Osteocyte (in vitro differentiated cells): ENCODE measurements around the gene UBE2H. TPM values are rescaled to one million over a fixed set of nuclear protein-coding genes. Genes with fewer than 3 reads are reported as not detected.
A peak's percentile ranks its signal among the peaks of the same experiment; 100 is the strongest.

Experiments used
- DNase-seq: peaks from one replicate; pipeline ENCODE4 v3.0.0; 2021; ENCODE audit warnings: mixed read lengths; ENCODE audit not compliant: unreplicated experiment; ENCODE audit errors: extremely low spot score
- H3K27ac Mint-ChIP-seq: one replicate; pipeline ENCODE4 v1.8.0; 2021; ENCODE audit warnings: mild to moderate bottlenecking, mixed read lengths; ENCODE audit not compliant: unreplicated experiment
- H3K27me3 Mint-ChIP-seq: one replicate; pipeline ENCODE4 v1.8.0; 2021; ENCODE audit warnings: mixed read lengths; ENCODE audit not compliant: unreplicated experiment
- H3K36me3 Mint-ChIP-seq: one replicate; pipeline ENCODE4 v1.8.0; 2021; ENCODE audit warnings: mixed read lengths; ENCODE audit not compliant: unreplicated experiment
- H3K4me1 Mint-ChIP-seq: one replicate; pipeline ENCODE4 v1.8.0; 2021; ENCODE audit warnings: mixed read lengths; ENCODE audit not compliant: unreplicated experiment
- H3K4me3 Mint-ChIP-seq: one replicate; pipeline ENCODE4 v1.8.0; 2021; ENCODE audit warnings: mild to moderate bottlenecking, moderate library complexity, mixed read lengths; ENCODE audit not compliant: unreplicated experiment
- H3K9me3 Mint-ChIP-seq: one replicate; pipeline ENCODE4 v1.8.0; 2021; ENCODE audit warnings: mixed read lengths; ENCODE audit not compliant: unreplicated experiment
- total RNA-seq: library from RNA; stranded (reverse); gene quantifications from 2 replicates; pipeline ENCODE4 v1.2.1, GENCODE V29; 2021
- TF ChIP-seq, protein P1 (sequence below): fragments of 200-600 bp; sonication (generic); IDR thresholded peaks from 2 replicates; pipeline ENCODE4 v1.5.0; 2021; ENCODE audit warnings: antibody characterized with exemption, mild to moderate bottlenecking, moderate library complexity

Gene UBE2H
- total RNA-seq, 1 donor from 2014 or later: 160 TPM

DNA sequence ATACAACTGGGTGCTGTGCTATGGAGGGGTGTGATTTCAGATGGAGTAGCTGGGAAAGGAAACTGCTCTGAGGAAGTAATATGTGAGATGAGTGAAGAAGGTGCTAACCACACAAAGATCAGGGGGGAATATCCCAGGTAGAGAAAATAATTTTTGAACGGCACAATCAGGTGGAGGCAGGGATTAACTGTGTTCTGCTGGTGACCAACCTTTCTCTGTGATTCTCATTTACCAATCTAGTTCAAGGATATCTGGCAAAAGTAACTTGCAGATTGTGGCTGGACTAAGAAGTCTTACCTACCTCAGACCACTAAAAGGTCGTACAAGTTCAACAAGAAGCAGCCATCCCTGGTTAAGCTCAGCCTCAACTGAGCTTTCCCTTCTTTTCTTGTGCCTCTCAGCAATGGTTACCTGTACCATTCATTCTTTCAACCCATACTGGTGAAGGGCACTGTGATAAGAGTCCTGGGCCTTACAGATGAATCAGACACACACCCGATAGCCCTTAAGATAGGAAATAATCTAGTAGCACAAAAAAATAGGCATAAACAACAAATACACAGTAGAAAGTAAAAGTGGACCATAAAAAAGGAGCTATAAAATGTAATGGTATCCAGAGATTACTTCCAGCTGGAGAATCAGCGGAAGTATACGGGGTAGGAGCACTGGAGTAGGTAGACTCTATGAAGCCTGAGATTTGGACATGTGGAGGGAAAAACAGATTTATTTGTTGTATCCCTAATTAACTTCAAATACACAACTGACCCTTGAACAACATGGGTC lies 96.6 kb downstream of the UBE2H start:
- Mint-ChIP-seq H3K9me3 (no peaks in the 10 kb centered on the region), H3K4me3 (no peak overlapping the region), H3K27ac (peak overlapping the region; percentile 97), H3K36me3 (peaks cover 18% of the 10 kb centered on the region), H3K27me3 (no peaks in the 10 kb centered on the region), H3K4me1 (peaks cover 94% of the 10 kb centered on the region)
- no peak for DNase-seq
- TF ChIP-seq, protein P1, sequence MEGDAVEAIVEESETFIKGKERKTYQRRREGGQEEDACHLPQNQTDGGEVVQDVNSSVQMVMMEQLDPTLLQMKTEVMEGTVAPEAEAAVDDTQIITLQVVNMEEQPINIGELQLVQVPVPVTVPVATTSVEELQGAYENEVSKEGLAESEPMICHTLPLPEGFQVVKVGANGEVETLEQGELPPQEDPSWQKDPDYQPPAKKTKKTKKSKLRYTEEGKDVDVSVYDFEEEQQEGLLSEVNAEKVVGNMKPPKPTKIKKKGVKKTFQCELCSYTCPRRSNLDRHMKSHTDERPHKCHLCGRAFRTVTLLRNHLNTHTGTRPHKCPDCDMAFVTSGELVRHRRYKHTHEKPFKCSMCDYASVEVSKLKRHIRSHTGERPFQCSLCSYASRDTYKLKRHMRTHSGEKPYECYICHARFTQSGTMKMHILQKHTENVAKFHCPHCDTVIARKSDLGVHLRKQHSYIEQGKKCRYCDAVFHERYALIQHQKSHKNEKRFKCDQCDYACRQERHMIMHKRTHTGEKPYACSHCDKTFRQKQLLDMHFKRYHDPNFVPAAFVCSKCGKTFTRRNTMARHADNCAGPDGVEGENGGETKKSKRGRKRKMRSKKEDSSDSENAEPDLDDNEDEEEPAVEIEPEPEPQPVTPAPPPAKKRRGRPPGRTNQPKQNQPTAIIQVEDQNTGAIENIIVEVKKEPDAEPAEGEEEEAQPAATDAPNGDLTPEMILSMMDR: no peak

DNA sequence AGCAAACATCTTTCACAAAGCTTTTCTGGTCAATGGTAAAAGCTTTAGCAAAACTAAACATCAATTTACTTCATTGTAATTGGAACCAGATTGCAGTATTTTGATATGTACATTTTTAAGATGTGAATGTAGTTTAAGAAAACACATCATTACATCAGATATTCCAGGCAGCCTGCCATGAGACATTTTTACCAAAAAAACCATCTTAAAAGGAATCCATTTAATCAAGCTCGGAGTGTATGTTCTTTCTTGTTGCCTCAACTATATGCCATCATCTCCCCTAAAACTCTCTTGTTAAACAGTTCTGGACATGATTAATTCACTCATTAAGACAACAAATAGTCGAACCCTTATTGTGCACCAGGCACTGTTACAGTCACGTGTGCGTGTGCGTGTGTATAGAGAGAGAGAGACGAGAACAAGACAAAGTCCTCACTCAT lies 97.5 kb downstream of the UBE2H start:
- DNase-seq: no peak
- H3K4me3 Mint-ChIP-seq: peak overlapping the region; percentile 46

DNA sequence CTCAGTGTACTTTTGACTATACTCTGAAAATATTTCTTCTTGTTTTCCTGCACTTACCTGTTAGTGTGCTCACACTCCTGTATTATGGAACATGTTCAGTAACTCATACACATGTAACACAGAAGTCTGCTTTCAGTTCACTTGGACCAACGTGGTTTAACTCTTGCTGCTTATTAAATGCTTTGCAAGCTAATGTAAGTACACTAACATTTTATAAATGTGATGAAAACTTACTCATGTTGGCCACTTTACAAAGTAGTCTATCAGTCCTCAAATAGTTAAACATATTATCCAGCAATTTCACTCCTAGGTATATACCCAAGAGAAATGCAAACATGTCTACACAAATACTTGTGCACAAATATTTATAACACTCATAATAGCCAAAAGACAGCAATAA lies 98.4 kb downstream of the UBE2H start:
- Mint-ChIP-seq H3K27ac (peak overlapping the region; percentile 97), H3K4me1 (peaks cover 86% of the 10 kb centered on the region), H3K4me3 (peak overlapping the region; percentile 46), H3K36me3 (peaks cover 24% of the 10 kb centered on the region), H3K27me3 (no peaks in the 10 kb centered on the region), H3K9me3 (no peaks in the 10 kb centered on the region)
- DNase-seq: no peak
- TF ChIP-seq, protein P1: no peak

More for the DNA sequence above, 97.5 kb downstream of the UBE2H start:
- no peaks in the 10 kb centered on the region for H3K27me3 Mint-ChIP-seq
- peak overlapping the region; percentile 97 for H3K27ac Mint-ChIP-seq
- no peaks in the 10 kb centered on the region for H3K9me3 Mint-ChIP-seq
- H3K4me1 Mint-ChIP-seq: peaks cover 94% of the 10 kb centered on the region
- TF ChIP-seq, protein P1: no peak
- peaks cover 16% of the 10 kb centered on the region for H3K36me3 Mint-ChIP-seq

DNA sequence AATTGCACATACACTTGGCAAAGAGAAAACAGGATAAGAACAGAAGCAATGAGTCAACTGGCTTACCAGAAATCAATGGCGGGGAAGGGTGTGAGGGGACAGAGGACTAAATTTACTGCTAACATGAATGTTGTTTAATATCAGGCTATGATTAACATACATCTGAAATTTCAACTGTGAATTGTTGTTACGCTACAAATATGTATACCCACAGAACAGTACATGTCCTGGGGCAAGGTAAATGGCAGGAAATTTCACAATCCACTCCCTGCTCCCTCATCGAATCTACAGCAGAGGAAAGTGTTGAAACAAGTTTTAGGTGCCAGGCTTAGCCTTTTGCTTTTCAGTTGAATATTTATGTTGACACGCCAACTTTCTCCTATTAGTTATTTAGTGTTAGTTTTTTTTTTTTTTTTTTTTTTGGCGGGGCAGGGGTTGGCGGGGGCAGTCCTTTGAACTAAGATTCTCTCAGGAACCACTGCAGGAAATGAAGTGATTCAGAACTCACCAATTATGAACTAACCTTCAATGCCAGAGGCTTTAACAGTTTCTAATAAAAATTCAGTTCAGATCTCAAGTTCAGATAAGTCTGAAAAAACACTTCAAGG lies 99.0 kb downstream of the UBE2H start:
- Mint-ChIP-seq H3K4me1 (peaks cover 81% of the 10 kb centered on the region), H3K36me3 (peaks cover 24% of the 10 kb centered on the region), H3K4me3 (peak overlapping the region; percentile 46), H3K27ac (peak overlapping the region; percentile 97), H3K9me3 (no peaks in the 10 kb centered on the region), H3K27me3 (no peaks in the 10 kb centered on the region)
- DNase-seq: no peak
- TF ChIP-seq, protein P1: no peak

DNA sequence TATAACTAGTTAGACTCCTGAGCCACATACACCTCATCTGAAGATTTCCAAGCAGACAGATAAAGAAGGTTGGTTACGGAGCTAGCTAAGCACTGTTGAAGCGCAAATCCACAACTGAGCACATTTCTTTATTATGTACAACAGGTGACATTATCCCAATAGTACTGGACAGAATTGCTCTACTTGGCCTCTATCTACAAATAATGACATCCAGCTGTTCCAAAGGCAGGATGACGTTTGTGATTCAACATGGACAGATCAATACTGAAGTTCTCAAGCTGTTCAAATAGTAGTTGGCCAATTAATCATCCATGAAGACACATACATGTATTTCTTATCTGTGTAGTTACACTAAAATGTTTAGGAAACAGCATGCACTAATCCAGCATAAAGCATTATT lies 101.0 kb downstream of the UBE2H start:
- Mint-ChIP-seq H3K9me3 (no peaks in the 10 kb centered on the region), H3K4me3 (no peak overlapping the region), H3K4me1 (peaks cover 76% of the 10 kb centered on the region), H3K27ac (peak overlapping the region; percentile 97), H3K36me3 (peaks cover 22% of the 10 kb centered on the region), H3K27me3 (no peaks in the 10 kb centered on the region)
- TF ChIP-seq, protein P1: no peak
- no peak for DNase-seq
